ENCODE measurements around the gene ACSF3. TPM values are rescaled to one million over a fixed set of nuclear protein-coding genes. Genes with fewer than 3 reads are reported as not detected.
"Not testable (repeated sequence)": the region's sequence is repeated elsewhere in the genome, so short reads cannot be mapped to it uniquely, and the experiment has no call there.

Gene ACSF3
- total RNA-seq, 2 experiments from 2014 or later, result 57.3 to 62.0 TPM

DNA sequence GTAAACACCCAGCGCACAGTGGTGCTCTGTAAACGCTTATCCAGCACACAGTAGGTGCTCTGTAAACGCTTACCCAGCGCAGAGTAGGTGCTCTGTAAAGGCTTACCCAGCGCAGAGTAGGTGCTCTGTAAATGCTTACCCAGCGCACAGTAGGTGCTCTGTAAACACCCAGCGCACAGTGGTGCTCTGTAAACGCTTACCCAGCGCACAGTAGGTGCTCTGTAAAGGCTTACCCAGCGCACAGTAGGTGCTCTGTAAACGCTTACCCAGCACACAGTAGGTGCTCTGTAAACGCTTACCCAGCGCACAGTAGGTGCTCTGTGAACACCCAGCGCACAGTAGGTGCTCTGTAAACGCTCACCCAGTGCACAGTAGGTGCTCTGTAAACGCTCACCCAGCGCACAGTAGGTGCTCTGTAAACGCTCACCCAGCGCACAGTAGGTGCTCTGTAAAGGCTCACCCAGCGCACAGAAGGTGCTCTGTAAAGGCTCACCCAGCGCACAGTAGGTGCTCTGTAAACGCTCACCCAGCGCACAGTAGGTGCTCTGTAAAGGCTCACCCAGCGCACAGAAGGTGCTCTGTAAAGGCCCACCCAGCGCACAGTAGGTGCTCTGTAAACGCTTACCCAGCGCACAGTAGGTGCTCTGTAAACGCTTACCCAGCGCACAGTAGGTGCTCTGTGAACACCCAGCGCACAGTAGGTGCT is 92.4 kb downstream of the ACSF3 start:
- CTCF ChIA-PET; DNase-seq; H3K9me3 Mint-ChIP-seq; H3K36me3 Mint-ChIP-seq (ENCODE audit: low read depth); POLR2A ChIA-PET; H3K4me3 Mint-ChIP-seq; H3K27ac Mint-ChIP-seq; H3K27me3 Mint-ChIP-seq; H3K4me1 Mint-ChIP-seq: not testable (repeated sequence)

DNA sequence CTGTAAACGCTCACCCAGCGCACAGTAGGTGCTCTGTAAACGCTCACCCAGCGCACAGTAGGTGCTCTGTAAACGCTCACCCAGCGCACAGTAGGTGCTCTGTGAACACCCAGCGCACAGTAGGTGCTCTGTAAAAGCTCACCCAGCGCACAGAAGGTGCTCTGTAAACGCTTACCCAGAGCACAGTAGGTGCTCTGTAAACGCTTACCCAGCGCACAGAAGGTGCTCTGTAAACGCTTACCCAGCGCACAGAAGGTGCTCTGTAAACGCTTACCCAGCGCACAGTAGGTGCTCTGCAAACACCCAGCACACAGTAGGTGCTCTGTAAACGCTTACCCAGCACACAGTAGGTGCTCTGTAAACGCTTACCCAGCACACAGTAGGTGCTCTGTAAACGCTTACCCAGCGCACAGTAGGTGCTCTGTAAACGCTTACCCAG is 93.0 kb downstream of the ACSF3 start:
- DNase-seq; H3K27me3 Mint-ChIP-seq; H3K4me3 Mint-ChIP-seq; CTCF ChIA-PET; H3K4me1 Mint-ChIP-seq; H3K27ac Mint-ChIP-seq; H3K36me3 Mint-ChIP-seq (ENCODE audit: low read depth); H3K9me3 Mint-ChIP-seq: not testable (repeated sequence)
- POLR2A ChIA-PET, result interaction anchor here (0.6 kb wide), 1 partner anchor 10 kb away, joined by 4 read pairs; no protein-coding TSS in a partner anchor

DNA sequence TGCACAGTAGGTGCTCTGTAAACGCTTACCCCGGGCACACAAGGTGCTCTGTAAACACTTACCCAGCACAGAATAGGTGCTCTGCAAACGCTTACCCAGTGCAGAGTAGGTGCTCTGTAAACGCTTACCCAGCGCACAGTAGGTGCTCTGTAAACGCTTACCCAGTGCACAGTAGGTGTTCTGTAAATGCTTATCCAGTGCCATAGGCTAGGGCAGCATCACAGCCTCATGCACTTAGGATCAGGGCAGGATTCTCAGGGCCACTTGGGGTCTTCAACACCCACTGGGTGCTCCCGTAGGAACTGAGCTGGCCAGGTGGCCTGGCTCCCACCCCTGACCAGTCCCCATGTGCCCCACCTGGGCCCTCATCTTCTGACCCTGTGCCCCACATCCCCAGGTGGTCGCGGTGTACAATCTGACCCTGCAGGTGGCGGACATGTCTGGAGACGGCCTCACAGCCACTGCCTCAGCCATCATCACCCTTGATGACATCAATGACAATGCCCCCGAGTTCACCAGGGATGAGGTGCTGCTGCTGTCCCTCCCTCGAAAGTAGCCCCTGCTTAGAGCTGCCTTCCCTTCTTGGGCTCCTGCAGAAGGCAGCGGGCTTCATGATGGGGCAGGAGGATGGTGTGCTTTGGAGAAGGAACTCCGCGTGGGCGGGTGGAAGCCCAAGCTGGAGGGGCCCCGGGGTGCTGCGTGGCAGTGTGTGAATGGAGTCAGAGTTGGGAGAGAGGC is 93.5 kb downstream of the ACSF3 start:
- ChIA-PET POLR2A (interaction anchor here (0.6 kb wide), 1 partner anchor 10 kb away, joined by 4 read pairs; no protein-coding TSS in a partner anchor), CTCF (interaction anchor here (0.8 kb wide), 1 partner anchor 13 kb away, joined by 3 read pairs; no protein-coding TSS in a partner anchor)
- Mint-ChIP-seq H3K27me3 (no peaks in the 10 kb centered on the region), H3K4me3 (no peak overlapping the region), H3K36me3 (ENCODE audit: low read depth) (no peaks in the 10 kb centered on the region), H3K4me1 (peaks cover 5% of the 10 kb centered on the region), H3K27ac (no peak overlapping the region), H3K9me3 (no peaks in the 10 kb centered on the region)
- peak; percentile 52 for DNase-seq

- ChIA-PET POLR2A (no interaction called here), CTCF (interaction anchor here (0.6 to 0.8 kb wide), 2 partner anchors 13 to 340 kb away, joined by 3 read pairs; no protein-coding TSS in a partner anchor)
- Mint-ChIP-seq H3K27ac (peak overlapping the region; percentile 48), H3K4me1 (no peaks in the 10 kb centered on the region), H3K4me3 (no peak overlapping the region), H3K27me3 (no peaks in the 10 kb centered on the region), H3K36me3 (ENCODE audit: low read depth) (no peaks in the 10 kb centered on the region), H3K9me3 (no peaks in the 10 kb centered on the region)
- no peak for DNase-seq
Observed at GRCh38 chr16:89187770-89188392, 94.2 kb downstream of the ACSF3 start.

- H3K27ac Mint-ChIP-seq; H3K9me3 Mint-ChIP-seq; H3K27me3 Mint-ChIP-seq; POLR2A ChIA-PET; H3K4me1 Mint-ChIP-seq; CTCF ChIA-PET; DNase-seq; H3K36me3 Mint-ChIP-seq (ENCODE audit: low read depth); H3K4me3 Mint-ChIP-seq: not testable (repeated sequence)
Observed at GRCh38 chr16:89188471-89189357, 95.1 kb downstream of the ACSF3 start.

DNA sequence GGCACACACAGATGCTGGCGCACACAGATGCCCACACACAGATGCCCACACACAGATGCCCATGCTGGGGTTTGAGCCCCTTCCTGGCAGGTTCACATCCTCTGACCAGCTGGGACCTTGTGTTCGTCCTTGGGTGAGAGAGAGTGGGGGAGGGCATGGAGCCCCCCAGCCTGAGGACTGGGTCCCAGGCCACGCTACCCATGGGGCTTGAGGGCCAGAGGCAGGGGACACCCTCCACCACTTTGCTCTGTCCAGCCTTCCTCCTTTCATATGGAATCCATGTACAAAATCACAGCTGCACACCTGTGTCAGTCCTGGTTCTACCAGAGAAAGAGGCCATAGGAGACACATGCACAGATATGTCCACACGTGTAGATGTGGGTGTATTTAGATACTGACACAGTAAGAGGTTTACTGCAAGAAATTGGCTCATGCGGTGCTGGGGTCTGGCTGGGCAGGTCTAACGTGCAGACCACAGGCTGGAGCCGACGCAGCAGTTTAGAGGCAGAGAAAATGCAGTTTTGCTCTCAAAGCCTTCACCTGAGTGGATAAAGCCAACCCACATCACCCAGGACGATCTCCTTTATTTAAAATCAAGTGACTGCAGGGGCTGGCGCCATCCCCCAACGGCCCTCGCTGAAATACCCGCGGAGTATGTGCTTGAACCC is 95.8 kb downstream of the ACSF3 start:
- Mint-ChIP-seq H3K4me3 (no peak overlapping the region), H3K27me3 (no peaks in the 10 kb centered on the region), H3K27ac (no peak overlapping the region), H3K4me1 (no peaks in the 10 kb centered on the region), H3K36me3 (ENCODE audit: low read depth) (no peaks in the 10 kb centered on the region), H3K9me3 (no peaks in the 10 kb centered on the region)
- CTCF ChIA-PET, result no interaction called here
- POLR2A ChIA-PET, result no interaction called here
- DNase-seq, result no peak

GRCh38 chr16:89190150-89190958 is 96.7 kb downstream of the ACSF3 start:
- DNase-seq, result no peak
- no peaks in the 10 kb centered on the region for H3K4me1 Mint-ChIP-seq
- CTCF ChIA-PET, result no interaction called here
- no peaks in the 10 kb centered on the region for H3K9me3 Mint-ChIP-seq
- no peaks in the 10 kb centered on the region for H3K27me3 Mint-ChIP-seq
- no peaks in the 10 kb centered on the region for H3K36me3 Mint-ChIP-seq (ENCODE audit: low read depth)
- no peak overlapping the region for H3K4me3 Mint-ChIP-seq
- POLR2A ChIA-PET, result no interaction called here
- H3K27ac Mint-ChIP-seq, result no peak overlapping the region

DNA sequence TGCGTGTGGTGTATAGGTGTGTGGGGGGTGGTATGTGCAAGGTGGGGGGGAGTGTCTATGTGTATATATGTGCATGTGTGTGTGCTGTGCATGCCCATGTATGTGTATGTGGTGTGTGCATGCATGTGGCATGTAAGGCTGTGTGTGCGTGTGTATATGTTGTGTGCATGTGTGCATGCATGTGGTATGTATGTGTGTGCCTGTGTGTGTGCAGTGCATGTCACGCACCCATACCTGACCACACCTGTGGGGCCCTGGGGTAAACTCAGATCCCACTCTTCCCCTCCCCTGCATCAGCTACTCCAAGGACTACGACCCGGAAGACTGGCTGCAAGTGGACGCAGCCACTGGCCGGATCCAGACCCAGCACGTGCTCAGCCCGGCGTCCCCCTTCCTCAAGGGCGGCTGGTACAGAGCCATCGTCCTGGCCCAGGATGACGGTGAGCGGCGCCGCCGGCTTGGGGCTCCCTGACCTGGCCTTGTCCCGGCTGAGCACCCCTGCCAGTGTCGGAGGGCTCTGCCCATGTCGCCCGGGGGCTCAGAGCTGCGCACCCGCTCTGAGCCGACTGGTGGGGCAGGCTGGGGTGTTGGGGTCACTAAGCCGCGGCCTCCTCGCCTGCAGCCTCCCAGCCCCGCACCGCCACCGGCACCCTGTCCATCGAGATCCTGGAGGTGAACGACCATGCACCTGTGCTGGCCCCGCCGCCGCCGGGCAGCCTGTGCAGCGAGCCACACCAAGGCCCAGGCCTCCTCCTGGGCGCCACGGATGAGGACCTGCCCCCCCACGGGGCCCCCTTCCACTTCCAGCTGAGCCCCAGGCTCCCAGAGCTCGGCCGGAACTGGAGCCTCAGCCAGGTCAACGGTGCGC is 97.6 kb downstream of the ACSF3 start:
- Mint-ChIP-seq H3K4me1 (no peaks in the 10 kb centered on the region), H3K36me3 (ENCODE audit: low read depth) (no peaks in the 10 kb centered on the region), H3K27me3 (no peaks in the 10 kb centered on the region), H3K9me3 (no peaks in the 10 kb centered on the region), H3K4me3 (no peak overlapping the region), H3K27ac (no peak overlapping the region)
- no peak for DNase-seq
- POLR2A ChIA-PET, result no interaction called here
- CTCF ChIA-PET, result no interaction called here

GRCh38 chr16:89191901-89192185 is 98.2 kb downstream of the ACSF3 start:
- POLR2A ChIA-PET, result no interaction called here

GRCh38 chr16:89192186-89192955 is 98.7 kb downstream of the ACSF3 start:
- H3K27me3 Mint-ChIP-seq, result not testable (repeated sequence)

More at GRCh38 chr16:89191901-89192185, 98.2 kb downstream of the ACSF3 start:
- no peak overlapping the region for H3K4me3 Mint-ChIP-seq
- no peak for DNase-seq
- CTCF ChIA-PET, result no interaction called here
- no peaks in the 10 kb centered on the region for H3K9me3 Mint-ChIP-seq
- no peaks in the 10 kb centered on the region for H3K4me1 Mint-ChIP-seq
- H3K27me3 Mint-ChIP-seq, result no peaks in the 10 kb centered on the region
- no peaks in the 10 kb centered on the region for H3K36me3 Mint-ChIP-seq (ENCODE audit: low read depth)
- H3K27ac Mint-ChIP-seq, result no peak overlapping the region

More at GRCh38 chr16:89192186-89192955, 98.7 kb downstream of the ACSF3 start:
- not testable (repeated sequence) for H3K27ac Mint-ChIP-seq; H3K9me3 Mint-ChIP-seq; H3K4me1 Mint-ChIP-seq; H3K4me3 Mint-ChIP-seq; H3K36me3 Mint-ChIP-seq (ENCODE audit: low read depth)
- ChIA-PET POLR2A (interaction anchor here (0.6 kb wide), 1 partner anchor 553 kb away, joined by 3 read pairs; no protein-coding TSS in a partner anchor), CTCF (interaction anchor here (0.8 to 0.9 kb wide), 2 partner anchors 12 to 24 kb away, joined by 4 read pairs; no protein-coding TSS in a partner anchor)
- peak; percentile 62 for DNase-seq

Data from activated CD4-positive, alpha-beta T cell treated with anti-CD3 and anti-CD28 coated beads, Interleukin-2, amount 10 ng/mL, durations not matched to agents 7 days and 5 days (primary cell).